HepG2 (cell line): Measurements from ENCODE around the gene TMEM145. TPM values are rescaled to one million over a fixed set of nuclear protein-coding genes. Genes with fewer than 3 reads are reported as not detected.

Experiments used
- ATAC-seq: fragments of 200-7000 bp; cut with Tn5 transposase; 3 replicates; pipeline ENCODE4 v1.9.1; 2020; ENCODE audit warnings: mild to moderate bottlenecking, moderate library complexity
- BruUV-seq: library from RNA; stranded (reverse); fragments of 400-500 nt; replicated peaks from 2 replicates; lab custom pipeline; 2021; lab: Mats Ljungman, UMichigan
- CTCF ChIA-PET: fragments of 300-600 bp; formaldehyde crosslinking; extraction: SDS; loops from one replicate; lab custom pipeline; 2021; ENCODE audit warnings: low total read pairs, inconsistent platforms, low intra/inter-chr PET ratio; lab: Yijun Ruan, JAX
- POLR2A ChIA-PET: fragments of 350-600 bp; sonication (Branson Sonifier 250); formaldehyde crosslinking; loops from one replicate; lab custom pipeline; 2020; ENCODE audit warnings: antibody characterized with exemption, inconsistent platforms; lab: Yijun Ruan, JAX
- DNase-seq: peaks from one replicate; pipeline ENCODE4 v3.0.0-alpha.2; 2015; ENCODE audit warnings: low spot score
- FAIRE-seq: peaks from 3 replicates; lab custom pipeline; 2011; peaks lifted over from hg19 to GRCh38; lab: Jason Lieb, UNC
- H2AFZ ChIP-seq: one replicate; pipeline ENCODE4 v1.6.1; 2011; ENCODE audit warnings: low read length, inconsistent platforms
- H3K27ac ChIP-seq: fragments of 300-600 bp; 3 replicates; pipeline ENCODE4 v1.8.0; 2011; ENCODE audit warnings: mixed run types, mild to moderate bottlenecking, mixed read lengths, low read length, inconsistent platforms; ENCODE audit not compliant: insufficient read depth; ENCODE audit errors: extremely low read length
- H3K27me3 ChIP-seq, 2 experiments: fragments of 200-600 bp in 1 of 2; 2 replicates in 1 of 2; 3 replicates in 1 of 2; pipeline versions ENCODE4 v1.6.0 to v1.8.0; 2011; ENCODE audit warnings: low read length in 2 of 2, mild to moderate bottlenecking in 2 of 2, moderate library complexity in 2 of 2, inconsistent platforms in 1 of 2; ENCODE audit not compliant: insufficient read depth in 2 of 2, control insufficient read depth in 1 of 2
- H3K36me3 ChIP-seq, 2 experiments: fragments of 200-600 bp in 1 of 2; replicated peaks in 1 of 2; 2 replicates in 1 of 2; 3 replicates in 1 of 2; pipeline versions ENCODE4 v1.5.1 to v1.8.0; 2011; ENCODE audit warnings: low read length in 2 of 2, inconsistent platforms in 1 of 2; ENCODE audit not compliant: insufficient read depth in 2 of 2, control insufficient read depth in 1 of 2
- H3K4me1 ChIP-seq: 2 replicates; pipeline ENCODE4 v1.5.1; 2012; ENCODE audit warnings: low read length, inconsistent platforms; ENCODE audit not compliant: insufficient read depth
- H3K4me2 ChIP-seq: 2 replicates; pipeline ENCODE4 v1.6.0; 2011; ENCODE audit warnings: low read depth, low read length, inconsistent platforms
- H3K4me3 ChIP-seq, 3 experiments: fragments of 200-600 bp in 1 of 3; sonication (generic), shearing (Covaris generic) in 1 of 3; replicated peaks in 1 of 3; 2 replicates each; pipeline ENCODE4 v1.5.1; 2011 to 2016; ENCODE audit warnings: low read length in 3 of 3, inconsistent platforms in 2 of 3, low read depth in 2 of 3, mild to moderate bottlenecking in 2 of 3, control low read depth in 1 of 3, mixed read lengths in 1 of 3; ENCODE audit not compliant: insufficient read depth in 1 of 3
- H3K79me2 ChIP-seq: one replicate; pipeline ENCODE4 v1.6.1; 2011; ENCODE audit warnings: low read length, inconsistent platforms; ENCODE audit not compliant: insufficient read depth
- H3K9ac ChIP-seq: 2 replicates; pipeline ENCODE4 v1.6.0; 2011; ENCODE audit warnings: mild to moderate bottlenecking, low read depth, low read length, inconsistent platforms; ENCODE audit not compliant: insufficient read depth
- H3K9me3 ChIP-seq: 2 replicates; pipeline ENCODE4 v1.5.1; 2012; ENCODE audit warnings: mild to moderate bottlenecking, low read length
- H4K20me1 ChIP-seq: 2 replicates; pipeline ENCODE4 v1.6.0; 2011; ENCODE audit warnings: inconsistent platforms, mild to moderate bottlenecking, low read length, moderate library complexity; ENCODE audit not compliant: insufficient read depth
- DNMT1 ChIP-seq: sonication (generic); formaldehyde crosslinking; IDR thresholded peaks from 2 replicates; pipeline ENCODE4 v1.5.1; 2020; ENCODE audit warnings: mild to moderate bottlenecking, missing genetic modification reagents
- FOSL2 ChIP-seq: sonication (generic); formaldehyde crosslinking; IDR thresholded peaks from 2 replicates; pipeline ENCODE4 v1.4.0; 2020; ENCODE audit warnings: missing genetic modification reagents
- GLI4 ChIP-seq: sonication (generic); formaldehyde crosslinking; IDR thresholded peaks from 2 replicates; pipeline ENCODE4 v1.5.1; 2020; ENCODE audit warnings: missing genetic modification reagents, mild to moderate bottlenecking, moderate library complexity, borderline replicate concordance
- HNF4G ChIP-seq, 2 experiments: sonication (generic) in 1 of 2; formaldehyde crosslinking in 1 of 2; IDR thresholded peaks; 2 replicates each; pipeline versions ENCODE4 v1.4.0 to v1.6.1; 2011 to 2020; ENCODE audit warnings: borderline replicate concordance in 2 of 2, low read depth in 2 of 2, mild to moderate bottlenecking in 2 of 2, low read length in 1 of 2, missing genetic modification reagents in 1 of 2, moderate library complexity in 1 of 2
- KAT8 ChIP-seq: IDR thresholded peaks from 2 replicates; pipeline ENCODE4 v1.6.1; 2016; ENCODE audit warnings: missing genetic modification reagents, missing compliant biosample characterization
- MED8 ChIP-seq: sonication (generic); formaldehyde crosslinking; IDR thresholded peaks from 2 replicates; pipeline ENCODE4 v1.8.1; 2023; ENCODE audit warnings: mild to moderate bottlenecking, missing genetic modification reagents; ENCODE audit not compliant: insufficient replicate concordance
- MLLT10 ChIP-seq: sonication (generic); formaldehyde crosslinking; IDR thresholded peaks from 2 replicates; pipeline ENCODE4 v1.4.0; 2020; ENCODE audit warnings: missing genetic modification reagents
- MLX ChIP-seq: IDR thresholded peaks from 2 replicates; pipeline ENCODE4 v1.6.1; 2016
- NBN ChIP-seq: fragments of 450-650 bp; conservative IDR thresholded peaks from 2 replicates; pipeline ENCODE4 v1.6.1; 2017
- NCOA1 ChIP-seq: sonication (generic); formaldehyde crosslinking; IDR thresholded peaks from 2 replicates; pipeline ENCODE4 v1.9.0; 2021; ENCODE audit warnings: missing genetic modification reagents
- PHB2 ChIP-seq: fragments of 450-650 bp; IDR thresholded peaks from 2 replicates; pipeline ENCODE4 v1.6.1; 2018; ENCODE audit not compliant: partially characterized antibody
- POGZ ChIP-seq: sonication (generic); formaldehyde crosslinking; IDR thresholded peaks from 2 replicates; pipeline ENCODE4 v1.4.0; 2020; ENCODE audit warnings: mild to moderate bottlenecking, missing genetic modification reagents
- ZBTB7B ChIP-seq: sonication (generic); formaldehyde crosslinking; IDR thresholded peaks from 2 replicates; pipeline ENCODE4 v1.4.0; 2020; ENCODE audit warnings: missing genetic modification reagents
- ZFY ChIP-seq: sonication (generic); formaldehyde crosslinking; IDR thresholded peaks from 2 replicates; pipeline ENCODE4 v1.4.0; 2020; ENCODE audit warnings: missing genetic modification reagents
- ZNF382 ChIP-seq: sonication (generic); formaldehyde crosslinking; IDR thresholded peaks from 2 replicates; pipeline ENCODE4 v1.5.0; 2020; ENCODE audit warnings: missing genetic modification reagents, mild to moderate bottlenecking, borderline replicate concordance
- ZNF431 ChIP-seq: sonication (generic); formaldehyde crosslinking; IDR thresholded peaks from 2 replicates; pipeline ENCODE4 v1.9.0; 2022; ENCODE audit warnings: missing genetic modification reagents, low read depth, mild to moderate bottlenecking, borderline replicate concordance
- ZNF710 ChIP-seq: sonication (generic); formaldehyde crosslinking; IDR thresholded peaks from 2 replicates; pipeline ENCODE4 v1.5.0; 2020; ENCODE audit warnings: mild to moderate bottlenecking, missing genetic modification reagents, borderline replicate concordance
- ZNF75D ChIP-seq: sonication (generic); formaldehyde crosslinking; IDR thresholded peaks from 2 replicates; pipeline ENCODE4 v1.8.1; 2023; ENCODE audit warnings: missing genetic modification reagents, mild to moderate bottlenecking, borderline replicate concordance
- WGBS: methylation state at CpG from one replicate; pipeline ENCODE4 v1.1.6; 2017; ENCODE audit warnings: low lambda C conversion rate; 5-methylcytosine and 5-hydroxymethylcytosine counted together
- in situ Hi-C: cut with HindIII; loops from 2 replicates; pipeline ENCODE4 v1.10.0; 2017; ENCODE audit warnings: low pct_unique_long_range_greater_than_20kb; ENCODE audit not compliant: extremely low pct_ligation_motif_present
- intact Hi-C: fragments of 100-400 bp; cut with micrococcal nuclease; formaldehyde crosslinking; loops from one replicate; pipeline ENCODE4 v1.10.0; 2022; ENCODE audit not compliant: unreplicated experiment
- polyA plus RNA-seq, 8 experiments: library from polyadenylated mRNA; depleted of rRNA in 3 of 8; stranded (reverse) in 7 of 8; unstranded in 1 of 8; fragments of >200 nt; fragmentation: Illumina TruSeq in 4 of 8; extraction: Trizol in 4 of 8; gene quantifications; 2 replicates each; pipeline versions ENCODE4 v1.2.1 to v1.2.3, GENCODE V29; 2011 to 2016; ENCODE audit warnings: low read depth in 4 of 8, missing spikeins in 1 of 8, mixed read lengths in 1 of 8; ENCODE audit not compliant: insufficient read depth in 1 of 8
- total RNA-seq, 5 experiments: library from RNA; depleted of rRNA; stranded (reverse); fragments of >200 nt; fragmentation: Illumina TruSeq; extraction: Trizol; gene quantifications; 2 replicates each; pipeline ENCODE4 v1.2.3, GENCODE V29; 2016; ENCODE audit warnings: low read depth in 1 of 5

Gene TMEM145
- total and polyA plus RNA-seq, 2 of the 13 experiments (the other 11 are each of a cell fraction or from before 2014, with no cell fraction given) = 0.07 to 5.1 TPM

GRCh38 chr19:42281146-42281826, 31.8 kb upstream of the TMEM145 start (continued):
- TF ChIP-seq PHB2 (no peak), MLX (CRISPR knock-in tag) (no peak), NCOA1 (CRISPR knock-in tag) (0 out of 2 replicates have a peak, but pooled peaks have one; percentile 12), ZFY (CRISPR knock-in tag) (peak; percentile 45), ZNF75D (no peak)

- intact Hi-C loops (loop anchor here (1.0 to 2.0 kb wide), 2 partner anchors 13 to 37 kb away; partner anchors contain the start of gene CIC), in situ Hi-C loops (no loop called here)
- H3K9ac ChIP-seq = peak overlapping the region; percentile 73
- peak overlapping the region; percentile 86 for H3K4me2 ChIP-seq
- DNase-seq (peak; percentile 76), ATAC-seq (peak; percentile 10), FAIRE-seq (peak; percentile 56)
- peaks cover 11% of the 10 kb centered on the region; the same call in 1 of the 2 replicates for H4K20me1 ChIP-seq
- peak overlapping the region; percentile 49 to 83 (median 70) for H3K4me3 ChIP-seq
- H3K27me3 ChIP-seq = no peaks in the 10 kb centered on the region; a peak in 1 of 5 replicates
- peak overlapping the region; percentile 70 for H3K27ac ChIP-seq
- peaks cover 29% of the 10 kb centered on the region for H3K79me2 ChIP-seq
- WGBS = 0% methylated on average over 5 of the region's 7 CpGs
- CTCF ChIA-PET = interaction anchor here (1.2 kb wide), 1 partner anchor 37 kb away, joined by 3 read pairs; no protein-coding TSS in a partner anchor
- TSS peak; percentile 66 for BruUV-seq
- H3K36me3 ChIP-seq = peaks cover 2 to 5% of the 10 kb centered on the region in 2 experiments
- no peaks in the 10 kb centered on the region for H3K9me3 ChIP-seq
- POLR2A ChIA-PET = interaction anchor here (0.6 to 7.4 kb wide), 11 partner anchors 12 to 1532 kb away, joined by 3 to 117 read pairs (median 5); partner anchors contain the start of genes ACTMAP, CIC, ERF and GSK3A
- H3K4me1 ChIP-seq = peaks cover 68% of the 10 kb centered on the region
- H2AFZ ChIP-seq = no peak overlapping the region
- no peak for TF ChIP-seq GLI4
- TF ChIP-seq POGZ (CRISPR knock-in tag) = peak; percentile 47; the same call in 1 of the 2 replicates
- TF ChIP-seq NCOA1 (CRISPR knock-in tag) = 0 out of 2 replicates have a peak, but pooled peaks have one; percentile 55
- peak; percentile 95 for TF ChIP-seq FOSL2
- 0 out of 2 replicates have a peak, but pooled peaks have one; percentile 33 for TF ChIP-seq ZNF431 (CRISPR knock-in tag)
- TF ChIP-seq KAT8 (CRISPR knock-in tag) = peak; percentile 37; the same call in 1 of the 2 replicates
- TF ChIP-seq NBN = no peak
- no peak for TF ChIP-seq DNMT1
- no peak for TF ChIP-seq MED8 (CRISPR knock-in tag)
- TF ChIP-seq ZNF710 (CRISPR knock-in tag) = peak; percentile 79; the same call in 1 of the 2 replicates
- no peak for TF ChIP-seq ZNF382 (CRISPR knock-in tag)
- no peak for TF ChIP-seq HNF4G (IDR thresholded peaks at IDR 0.05; ENCODE audit: borderline replicate concordance, low read depth, low read length)
- no peak for TF ChIP-seq HNF4G (CRISPR knock-in tag; IDR thresholded peaks at IDR 0.05; ENCODE audit: borderline replicate concordance, low read depth)
- TF ChIP-seq MLLT10 = no peak
- TF ChIP-seq ZBTB7B (CRISPR knock-in tag) = 0 out of 2 replicates have a peak, but pooled peaks have one; percentile 28
These were observed 31.0 kb upstream of the TMEM145 start for GRCh38 chr19:42281827-42282762.
